Neural progenitor cell (in vitro differentiated cells): ENCODE data around the gene GALNT7. TPM values are rescaled to one million over a fixed set of nuclear protein-coding genes. Genes with fewer than 3 reads are reported as not detected.

ENCODE experiments used
- DNase-seq: peaks from one replicate; pipeline ENCODE4 v3.0.0-alpha.2; 2016; ENCODE audit warnings: low spot score
- H2AFZ ChIP-seq: fragments of 200-600 bp; sonication (generic); replicated peaks from 2 replicates; pipeline ENCODE4 v1.6.1; 2016; ENCODE audit warnings: antibody characterized with exemption
- H3F3A ChIP-seq: fragments of 200-600 bp; sonication (generic); 2 replicates; pipeline ENCODE4 v1.6.1; 2016; ENCODE audit warnings: antibody characterized with exemption, low read depth
- H3K27ac ChIP-seq: fragments of 200-600 bp; sonication (generic); 2 replicates; pipeline ENCODE4 v1.5.1; 2016; ENCODE audit warnings: mild to moderate bottlenecking
- H3K27me3 ChIP-seq: fragments of 200-600 bp; sonication (generic); 2 replicates; pipeline ENCODE4 v1.6.1; 2016; ENCODE audit warnings: mild to moderate bottlenecking, moderate library complexity
- H3K36me3 ChIP-seq: fragments of 200-600 bp; sonication (generic); 2 replicates; pipeline ENCODE4 v1.5.1; 2016
- H3K4me1 ChIP-seq: fragments of 200-600 bp; sonication (generic); 2 replicates; pipeline ENCODE4 v1.6.1; 2016; ENCODE audit warnings: mixed run types
- H3K4me2 ChIP-seq: fragments of 200-600 bp; sonication (generic); 2 replicates; pipeline ENCODE4 v1.6.1; 2016
- H3K4me3 ChIP-seq: fragments of 200-600 bp; sonication (generic); 2 replicates; pipeline ENCODE4 v1.5.1; 2016
- H3K79me2 ChIP-seq: fragments of 200-600 bp; sonication (generic); 2 replicates; pipeline ENCODE4 v1.6.1; 2016; ENCODE audit warnings: low read depth
- H3K9ac ChIP-seq: fragments of 200-600 bp; sonication (generic); 2 replicates; pipeline ENCODE4 v1.6.1; 2016
- H3K9me3 ChIP-seq: fragments of 200-600 bp; sonication (generic); 2 replicates; pipeline ENCODE4 v1.5.1; 2016; ENCODE audit warnings: low read depth
- H4K20me1 ChIP-seq: fragments of 200-600 bp; sonication (generic); 2 replicates; pipeline ENCODE4 v1.6.1; 2016; ENCODE audit warnings: low read depth
- H3K27ac Mint-ChIP-seq: 3 replicates; pipeline ENCODE4 v1.8.0; 2021; ENCODE audit warnings: mixed read lengths
- H3K27me3 Mint-ChIP-seq: 2 replicates; pipeline ENCODE4 v1.8.0; 2022; ENCODE audit warnings: low read depth, mild to moderate bottlenecking, inconsistent platforms, moderate library complexity, mixed read lengths; ENCODE audit not compliant: insufficient read depth
- H3K36me3 Mint-ChIP-seq: 3 replicates; pipeline ENCODE4 v1.8.0; 2021; ENCODE audit warnings: mixed read lengths
- H3K4me1 Mint-ChIP-seq: 3 replicates; pipeline ENCODE4 v1.8.0; 2021; ENCODE audit warnings: mixed read lengths
- H3K4me3 Mint-ChIP-seq: 3 replicates; pipeline ENCODE4 v1.8.0; 2021; ENCODE audit warnings: mild to moderate bottlenecking, moderate library complexity, mixed read lengths
- H3K9me3 Mint-ChIP-seq: 3 replicates; pipeline ENCODE4 v1.8.0; 2020; ENCODE audit warnings: mixed read lengths
- EZH2 ChIP-seq: fragments of 200-600 bp; sonication (generic); IDR thresholded peaks from 2 replicates; pipeline ENCODE4 v1.6.1; 2017; ENCODE audit warnings: antibody characterized with exemption, mild to moderate bottlenecking, moderate library complexity
- EZH2phosphoT487 ChIP-seq: fragments of 200-600 bp; sonication (generic); IDR thresholded peaks from 2 replicates; pipeline ENCODE4 v1.6.1; 2017; ENCODE audit warnings: antibody characterized with exemption
- total RNA-seq: library from RNA; depleted of rRNA; stranded (reverse); fragments of >200 nt; gene quantifications from 2 replicates; pipeline ENCODE4 v1.2.3, GENCODE V29; 2015; ENCODE audit warnings: low replicate concordance
- TF ChIP-seq, protein P1 (sequence below): fragments of 200-600 bp; sonication (generic); IDR thresholded peaks from 2 replicates; pipeline ENCODE4 v1.5.1; 2017; ENCODE audit warnings: antibody characterized with exemption, mild to moderate bottlenecking

The GALNT7 gene
- total RNA-seq, 1 donor from 2014 or later = 62.3 TPM

DNA sequence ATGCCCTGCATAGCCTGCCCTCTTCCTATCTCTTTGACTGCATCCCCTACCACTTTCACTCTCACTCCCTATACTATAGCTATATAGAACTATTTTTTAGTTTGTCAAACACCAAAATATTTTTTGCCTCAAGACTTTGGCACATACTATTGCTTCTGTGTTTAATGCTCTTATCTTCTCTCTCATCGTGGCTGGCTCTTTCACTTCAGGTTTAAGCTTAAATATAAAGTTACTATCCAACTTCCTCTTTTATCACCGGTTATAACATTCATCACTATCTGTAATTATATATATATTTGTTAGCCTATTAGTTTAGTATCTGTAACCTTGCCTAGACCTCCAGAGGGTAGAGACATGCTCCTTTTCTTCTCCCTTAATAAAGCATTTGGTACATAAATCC lies 177.0 kb downstream of the GALNT7 start:
- no peak for DNase-seq
- TF ChIP-seq, protein P1, sequence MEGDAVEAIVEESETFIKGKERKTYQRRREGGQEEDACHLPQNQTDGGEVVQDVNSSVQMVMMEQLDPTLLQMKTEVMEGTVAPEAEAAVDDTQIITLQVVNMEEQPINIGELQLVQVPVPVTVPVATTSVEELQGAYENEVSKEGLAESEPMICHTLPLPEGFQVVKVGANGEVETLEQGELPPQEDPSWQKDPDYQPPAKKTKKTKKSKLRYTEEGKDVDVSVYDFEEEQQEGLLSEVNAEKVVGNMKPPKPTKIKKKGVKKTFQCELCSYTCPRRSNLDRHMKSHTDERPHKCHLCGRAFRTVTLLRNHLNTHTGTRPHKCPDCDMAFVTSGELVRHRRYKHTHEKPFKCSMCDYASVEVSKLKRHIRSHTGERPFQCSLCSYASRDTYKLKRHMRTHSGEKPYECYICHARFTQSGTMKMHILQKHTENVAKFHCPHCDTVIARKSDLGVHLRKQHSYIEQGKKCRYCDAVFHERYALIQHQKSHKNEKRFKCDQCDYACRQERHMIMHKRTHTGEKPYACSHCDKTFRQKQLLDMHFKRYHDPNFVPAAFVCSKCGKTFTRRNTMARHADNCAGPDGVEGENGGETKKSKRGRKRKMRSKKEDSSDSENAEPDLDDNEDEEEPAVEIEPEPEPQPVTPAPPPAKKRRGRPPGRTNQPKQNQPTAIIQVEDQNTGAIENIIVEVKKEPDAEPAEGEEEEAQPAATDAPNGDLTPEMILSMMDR = no peak
- no peak for TF ChIP-seq EZH2
- TF ChIP-seq EZH2phosphoT487 = no peak
- Histone ChIP-seq H3K79me2 (no peaks in the 10 kb centered on the region), H3K36me3 (no peaks in the 10 kb centered on the region), H3K4me2 (no peak overlapping the region), H3K27ac (no peak overlapping the region), H3K9me3 (no peaks in the 10 kb centered on the region), H4K20me1 (no peaks in the 10 kb centered on the region), H3K4me3 (no peak overlapping the region), H3K4me1 (peaks cover 27% of the 10 kb centered on the region), H3K9ac (no peak overlapping the region), H2AFZ (no peak overlapping the region), H3K27me3 (no peaks in the 10 kb centered on the region), H3F3A (peaks cover 25% of the 10 kb centered on the region)
- Mint-ChIP-seq H3K36me3 (peaks cover 3% of the 10 kb centered on the region), H3K4me1 (peaks cover 17% of the 10 kb centered on the region), H3K27me3 (no peaks in the 10 kb centered on the region), H3K4me3 (no peak overlapping the region), H3K27ac (no peak overlapping the region), H3K9me3 (no peaks in the 10 kb centered on the region)

DNA sequence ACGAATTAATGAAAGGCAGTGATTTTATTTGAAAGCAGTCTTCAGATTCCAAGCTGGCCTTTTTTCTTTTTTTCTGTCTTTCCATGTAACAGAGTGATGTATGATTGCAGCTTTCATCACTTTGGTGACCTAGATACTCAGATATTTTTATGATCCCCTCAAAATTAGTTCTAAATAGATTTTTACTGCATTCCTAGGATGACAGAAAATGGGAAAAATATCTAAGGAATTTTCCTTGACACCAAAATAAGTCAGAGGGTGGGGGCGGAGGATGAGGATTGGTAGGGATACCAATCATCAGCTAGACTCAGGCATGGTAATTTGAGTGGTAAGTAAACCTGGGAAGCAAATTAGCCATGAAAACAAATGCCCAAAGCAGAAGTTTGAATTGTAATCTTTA lies 177.5 kb downstream of the GALNT7 start:
- no peaks in the 10 kb centered on the region for H3K27me3 ChIP-seq
- Mint-ChIP-seq H3K27ac (no peak overlapping the region), H3K9me3 (no peaks in the 10 kb centered on the region)

DNA sequence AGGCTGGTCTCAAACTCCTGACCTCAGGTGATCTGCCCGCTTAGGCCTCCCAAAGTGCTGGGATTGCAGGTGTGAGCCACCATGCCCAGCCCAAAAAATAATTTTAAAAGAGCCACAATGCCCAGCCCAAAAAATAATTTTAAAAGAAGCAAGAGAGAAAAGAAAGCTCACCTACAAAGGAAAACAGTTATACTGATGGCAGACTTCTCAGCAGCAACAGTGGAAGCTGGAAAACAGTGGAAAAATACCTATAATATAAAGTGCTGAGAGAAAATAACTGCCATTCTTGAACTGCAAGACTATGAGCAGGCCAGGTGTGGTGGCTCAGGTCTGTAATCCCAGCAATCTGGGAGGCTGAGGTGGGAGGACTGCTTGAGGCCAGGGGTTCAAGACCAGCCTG lies 178.9 kb downstream of the GALNT7 start:
- peaks cover 11% of the 10 kb centered on the region for H3F3A ChIP-seq
- H3K27ac ChIP-seq = no peak overlapping the region
- no peaks in the 10 kb centered on the region for H3K79me2 ChIP-seq
- no peak for DNase-seq
- peaks cover 17% of the 10 kb centered on the region for H3K4me1 ChIP-seq
- no peaks in the 10 kb centered on the region for H3K27me3 ChIP-seq
- no peak overlapping the region for H3K27ac Mint-ChIP-seq
- H3K27me3 Mint-ChIP-seq = no peaks in the 10 kb centered on the region
- no peak overlapping the region for H3K4me2 ChIP-seq
- no peaks in the 10 kb centered on the region for H3K9me3 ChIP-seq
- no peak overlapping the region for H3K9ac ChIP-seq
- no peaks in the 10 kb centered on the region for H4K20me1 ChIP-seq
- TF ChIP-seq EZH2 = no peak
- TF ChIP-seq EZH2phosphoT487 = no peak
- TF ChIP-seq, protein P1 = no peak
- H3K9me3 Mint-ChIP-seq = no peaks in the 10 kb centered on the region
- no peak overlapping the region for H3K4me3 Mint-ChIP-seq
- H3K4me1 Mint-ChIP-seq = peaks cover 7% of the 10 kb centered on the region
- no peak overlapping the region for H2AFZ ChIP-seq
- H3K4me3 ChIP-seq = no peak overlapping the region
- no peaks in the 10 kb centered on the region for H3K36me3 ChIP-seq
- peaks cover 4% of the 10 kb centered on the region for H3K36me3 Mint-ChIP-seq

More for the DNA sequence above, 177.5 kb downstream of the GALNT7 start:
- peaks cover 13% of the 10 kb centered on the region for H3K4me1 Mint-ChIP-seq
- Histone ChIP-seq H3K9me3 (no peaks in the 10 kb centered on the region), H3K27ac (no peak overlapping the region), H3K9ac (no peak overlapping the region), H4K20me1 (no peaks in the 10 kb centered on the region), H3K36me3 (no peaks in the 10 kb centered on the region), H3K4me1 (peaks cover 22% of the 10 kb centered on the region), H3F3A (peaks cover 21% of the 10 kb centered on the region), H2AFZ (no peak overlapping the region), H3K4me3 (no peak overlapping the region), H3K79me2 (no peaks in the 10 kb centered on the region), H3K4me2 (no peak overlapping the region)
- no peak overlapping the region for H3K4me3 Mint-ChIP-seq
- no peaks in the 10 kb centered on the region for H3K27me3 Mint-ChIP-seq
- no peak for DNase-seq
- H3K36me3 Mint-ChIP-seq = peaks cover 4% of the 10 kb centered on the region
- TF ChIP-seq EZH2phosphoT487 (no peak), EZH2 (no peak)
- TF ChIP-seq, protein P1 = no peak
